Effector memory CD4-positive, alpha-beta T cell (primary cell): ENCODE results near the gene PPAT.
A peak's percentile ranks its signal among the peaks of the same experiment; 100 is the strongest.
"Not testable (repeated sequence)": the region's sequence is repeated elsewhere in the genome, so short reads cannot be mapped to it uniquely, and the experiment has no call there.

ENCODE experiments used
- DNase-seq, 3 donors: peaks; one replicate each; pipeline ENCODE4 v3.0.0-alpha.2; 2020
- H3K27ac ChIP-seq: 2 replicates; pipeline ENCODE4 v1.7.0; 2013; ENCODE audit warnings: mild to moderate bottlenecking, low read length, moderate library complexity; ENCODE audit not compliant: insufficient read depth, poor library complexity, severe bottlenecking
- H3K27me3 ChIP-seq: replicated peaks from 2 replicates; pipeline ENCODE4 v1.7.0; 2013; ENCODE audit warnings: mild to moderate bottlenecking, low read length; ENCODE audit not compliant: insufficient read depth, control insufficient read depth, poor library complexity, severe bottlenecking
- H3K36me3 ChIP-seq: 2 replicates; pipeline ENCODE4 v1.7.0; 2013; ENCODE audit warnings: mild to moderate bottlenecking, low read length, moderate library complexity; ENCODE audit not compliant: control insufficient read depth, insufficient read depth
- H3K4me1 ChIP-seq: 2 replicates; pipeline ENCODE4 v1.7.0; 2013; ENCODE audit warnings: low read length, mild to moderate bottlenecking; ENCODE audit not compliant: control insufficient read depth, insufficient read depth, poor library complexity, severe bottlenecking
- H3K4me3 ChIP-seq: 2 replicates; pipeline ENCODE4 v1.7.0; 2013; ENCODE audit warnings: low read length, low read depth, mild to moderate bottlenecking; ENCODE audit not compliant: insufficient read depth, poor library complexity, severe bottlenecking
- H3K9me3 ChIP-seq: 2 replicates; pipeline ENCODE4 v1.7.0; 2013; ENCODE audit warnings: mild to moderate bottlenecking, low read length, moderate library complexity; ENCODE audit not compliant: control insufficient read depth

Gene PPAT

GRCh38 chr4:56465599-56466295 is 30.3 kb upstream of the PPAT start:
- H3K9me3 ChIP-seq = no peaks in the 10 kb centered on the region
- peaks cover 1% of the 10 kb centered on the region for H3K36me3 ChIP-seq
- peak overlapping the region; percentile 97 for H3K4me3 ChIP-seq
- no peak overlapping the region for H3K27ac ChIP-seq
- H3K27me3 ChIP-seq = no peaks in the 10 kb centered on the region
- peaks cover 24% of the 10 kb centered on the region for H3K4me1 ChIP-seq
- DNase-seq = no peak

GRCh38 chr4:56464581-56464980 is 29.2 kb upstream of the PPAT start:
- no peak overlapping the region for H3K4me3 ChIP-seq
- DNase-seq = no peak
- H3K36me3 ChIP-seq = peaks cover 9% of the 10 kb centered on the region
- H3K27ac ChIP-seq = no peak overlapping the region
- peaks cover 24% of the 10 kb centered on the region for H3K4me1 ChIP-seq
- H3K27me3 ChIP-seq = no peaks in the 10 kb centered on the region
- no peaks in the 10 kb centered on the region for H3K9me3 ChIP-seq

DNA sequence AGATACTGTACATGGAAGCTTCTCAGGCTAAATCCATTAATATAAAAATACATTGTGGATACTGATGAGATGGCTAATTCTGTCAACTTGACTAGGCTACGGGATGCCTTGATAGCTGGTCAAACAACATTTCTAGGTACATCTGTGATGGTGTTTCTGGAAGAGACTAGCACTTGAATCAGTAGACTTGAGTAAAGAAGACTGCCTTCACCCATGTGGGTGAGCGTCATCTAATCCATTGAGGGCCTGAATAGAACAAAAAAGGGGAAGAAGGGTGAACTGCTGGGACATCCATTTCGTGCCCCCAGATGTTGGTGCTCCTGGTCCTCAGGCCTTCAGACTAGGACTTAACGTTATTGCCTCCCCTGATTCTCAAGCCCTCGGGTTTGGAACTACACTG is 28.3 kb upstream of the PPAT start:
- Histone ChIP-seq H3K9me3 (no peaks in the 10 kb centered on the region), H3K36me3 (peaks cover 10% of the 10 kb centered on the region), H3K27ac (no peak overlapping the region)

DNA sequence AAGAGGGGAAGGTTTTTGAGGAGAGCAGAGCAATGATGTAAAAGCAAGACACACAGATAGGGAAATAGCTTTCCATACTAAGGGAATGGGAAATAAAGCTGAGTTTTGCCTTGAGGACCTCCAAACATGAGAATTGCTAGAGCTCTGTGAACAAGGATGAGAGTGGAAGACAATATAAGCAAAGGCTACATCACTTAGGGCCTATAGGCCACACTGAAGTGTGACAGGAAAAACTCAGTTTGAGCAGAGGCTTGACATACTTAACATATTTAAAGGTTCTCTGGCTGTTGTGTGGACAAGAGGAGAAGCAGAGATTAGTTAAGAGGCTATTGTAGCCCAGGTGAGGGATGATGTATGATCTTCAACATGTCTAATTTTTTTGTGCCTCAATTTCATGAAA is 26.7 kb upstream of the PPAT start:
- Histone ChIP-seq H3K9me3 (no peaks in the 10 kb centered on the region), H3K4me3 (no peak overlapping the region), H3K36me3 (peaks cover 20% of the 10 kb centered on the region), H3K4me1 (peaks cover 13% of the 10 kb centered on the region), H3K27ac (no peak overlapping the region), H3K27me3 (no peaks in the 10 kb centered on the region)
- no peak for DNase-seq

More for the DNA sequence above, 28.3 kb upstream of the PPAT start:
- Histone ChIP-seq H3K27me3 (no peaks in the 10 kb centered on the region), H3K4me1 (peaks cover 21% of the 10 kb centered on the region), H3K4me3 (no peak overlapping the region)
- DNase-seq = no peak

DNA sequence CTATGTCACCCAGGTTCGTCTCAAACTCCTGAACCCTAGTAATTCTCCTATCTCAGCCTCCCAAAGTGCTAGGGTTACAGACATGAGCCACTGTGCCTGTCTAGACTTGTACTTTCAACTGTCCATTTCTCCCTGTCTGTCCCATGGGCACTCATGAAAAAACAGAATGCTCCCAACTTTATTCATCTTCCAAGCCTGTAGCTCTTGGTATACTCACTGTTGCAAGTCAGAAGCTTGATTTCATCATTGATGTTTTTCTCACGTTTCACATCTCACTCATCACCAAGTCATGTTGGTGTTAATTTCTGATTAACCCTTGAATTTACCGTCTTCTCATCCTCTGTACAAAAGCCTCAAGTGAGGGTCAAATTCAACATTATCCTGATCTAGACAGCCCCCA is 24.7 kb upstream of the PPAT start:
- no peaks in the 10 kb centered on the region for H3K27me3 ChIP-seq
- H3K9me3 ChIP-seq = no peaks in the 10 kb centered on the region
- no peak overlapping the region for H3K27ac ChIP-seq
- no peak for DNase-seq
- H3K4me1 ChIP-seq = no peaks in the 10 kb centered on the region
- peaks cover 20% of the 10 kb centered on the region for H3K36me3 ChIP-seq
- H3K4me3 ChIP-seq = no peak overlapping the region

DNA sequence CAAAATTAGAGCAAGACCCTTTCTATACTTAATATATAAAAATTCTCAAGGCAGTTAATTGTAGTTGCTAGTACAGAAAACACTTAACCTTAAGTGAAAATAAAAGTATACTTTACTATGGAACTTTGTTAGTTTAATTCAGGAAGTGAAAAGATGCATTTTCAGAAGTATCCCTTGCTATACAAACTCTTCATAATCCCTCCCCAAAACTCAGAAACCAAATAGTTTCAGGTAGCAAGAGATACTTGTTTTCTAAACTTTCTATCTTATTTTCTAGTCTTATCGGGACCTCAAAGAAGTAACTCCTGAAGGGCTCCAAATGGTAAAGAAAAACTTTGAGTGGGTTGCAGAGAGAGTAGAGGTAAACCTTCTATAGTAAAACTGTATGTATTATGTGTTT is 14.9 kb upstream of the PPAT start:
- no peak overlapping the region for H3K27ac ChIP-seq
- H3K4me3 ChIP-seq = no peak overlapping the region
- H3K36me3 ChIP-seq = peaks cover 23% of the 10 kb centered on the region
- DNase-seq = no peak
- no peaks in the 10 kb centered on the region for H3K9me3 ChIP-seq
- H3K4me1 ChIP-seq = no peaks in the 10 kb centered on the region
- no peaks in the 10 kb centered on the region for H3K27me3 ChIP-seq

DNA sequence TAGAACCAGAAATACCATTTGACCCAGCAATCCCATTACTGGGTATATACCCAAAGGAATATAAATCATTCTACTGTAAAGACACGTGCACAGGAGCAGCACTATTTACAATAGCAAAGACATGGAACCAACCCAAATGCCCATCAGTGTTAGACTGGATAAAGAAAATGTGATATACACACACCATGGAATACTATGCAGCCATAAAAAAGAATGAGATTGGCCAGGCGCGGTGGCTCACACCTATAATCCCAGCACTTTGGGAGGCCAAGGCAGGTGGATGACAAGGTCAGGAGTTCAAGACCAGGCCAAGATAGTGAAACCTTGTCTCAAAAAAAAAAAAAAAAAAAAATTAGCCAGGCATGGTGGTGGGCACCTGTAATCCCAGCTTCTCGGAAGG is 14.1 kb upstream of the PPAT start:
- H3K27ac ChIP-seq, H3K4me1 ChIP-seq, H3K4me3 ChIP-seq, DNase-seq, H3K9me3 ChIP-seq, H3K27me3 ChIP-seq: not testable (repeated sequence)
- H3K36me3 ChIP-seq = peaks cover 23% of the 10 kb centered on the region

GRCh38 chr4:56448301-56448700 is 12.9 kb upstream of the PPAT start:
- no peak for DNase-seq
- Histone ChIP-seq H3K4me1 (no peaks in the 10 kb centered on the region), H3K27ac (no peak overlapping the region), H3K4me3 (no peak overlapping the region), H3K36me3 (peaks cover 16% of the 10 kb centered on the region), H3K9me3 (no peaks in the 10 kb centered on the region), H3K27me3 (no peaks in the 10 kb centered on the region)

- no peak overlapping the region for H3K27ac ChIP-seq
- H3K27me3 ChIP-seq = no peaks in the 10 kb centered on the region
- H3K9me3 ChIP-seq = no peaks in the 10 kb centered on the region
- H3K4me3 ChIP-seq = no peak overlapping the region
- peaks cover 11% of the 10 kb centered on the region for H3K36me3 ChIP-seq
- no peaks in the 10 kb centered on the region for H3K4me1 ChIP-seq
- DNase-seq = no peak
Observed at GRCh38 chr4:56445699-56446098, 10.3 kb upstream of the PPAT start.

DNA sequence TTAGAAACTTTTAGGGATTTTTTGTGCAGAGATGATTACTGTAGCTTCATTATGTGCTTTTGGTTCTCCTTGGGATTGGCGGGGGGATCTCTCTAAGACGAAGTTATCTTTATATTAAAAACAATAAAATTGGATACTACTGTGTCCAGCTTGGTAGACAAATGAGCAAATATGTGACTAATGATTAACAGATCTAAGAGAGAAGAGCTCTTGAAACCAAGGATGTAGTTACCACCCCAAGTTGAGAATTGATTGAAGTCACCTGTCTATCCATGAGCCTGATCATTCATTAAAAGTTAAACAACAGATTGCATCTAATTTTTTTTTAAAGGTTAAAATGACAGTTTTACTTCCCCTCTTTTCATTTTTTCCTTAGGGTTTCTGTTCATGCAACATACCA is 9.3 kb upstream of the PPAT start:
- H3K4me1 ChIP-seq = no peaks in the 10 kb centered on the region
- peaks cover 11% of the 10 kb centered on the region for H3K36me3 ChIP-seq
- no peak overlapping the region for H3K27ac ChIP-seq
- no peaks in the 10 kb centered on the region for H3K27me3 ChIP-seq
- no peak for DNase-seq
- no peak overlapping the region for H3K4me3 ChIP-seq
- H3K9me3 ChIP-seq = no peaks in the 10 kb centered on the region
